ENCODE results near the gene SRSF9. TPM values are rescaled to one million over a fixed set of nuclear protein-coding genes. Genes with fewer than 3 reads are reported as not detected.

SRSF9 gene
- total RNA-seq, 1 donor from 2014 or later, result 151 TPM

DNA sequence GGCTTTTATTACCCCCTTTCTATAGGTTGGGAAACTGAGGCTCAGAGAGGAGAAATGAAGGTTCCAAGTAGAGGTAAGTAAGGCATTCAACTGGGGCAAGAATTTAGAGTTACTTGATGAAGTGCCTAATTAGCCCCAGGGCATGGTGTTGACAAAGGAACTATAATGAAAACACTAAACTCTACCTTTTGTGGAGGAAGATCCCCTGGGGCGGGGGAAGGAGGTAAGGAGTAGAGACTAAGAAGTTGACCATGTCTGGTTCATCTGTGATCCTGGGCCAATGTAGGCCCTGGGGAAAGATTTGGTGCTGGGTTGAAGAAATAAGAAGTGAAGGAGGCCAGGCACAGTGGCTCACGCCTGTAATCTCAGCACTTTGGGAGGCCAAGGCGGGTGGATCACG, 47.8 kb downstream of the SRSF9 start:
- no peaks in the 10 kb centered on the region for H3K9me3 Mint-ChIP-seq (ENCODE audit: unreplicated experiment)
- H3K27ac Mint-ChIP-seq (ENCODE audit: unreplicated experiment), result no peak overlapping the region
- TF ChIP-seq, protein P1, sequence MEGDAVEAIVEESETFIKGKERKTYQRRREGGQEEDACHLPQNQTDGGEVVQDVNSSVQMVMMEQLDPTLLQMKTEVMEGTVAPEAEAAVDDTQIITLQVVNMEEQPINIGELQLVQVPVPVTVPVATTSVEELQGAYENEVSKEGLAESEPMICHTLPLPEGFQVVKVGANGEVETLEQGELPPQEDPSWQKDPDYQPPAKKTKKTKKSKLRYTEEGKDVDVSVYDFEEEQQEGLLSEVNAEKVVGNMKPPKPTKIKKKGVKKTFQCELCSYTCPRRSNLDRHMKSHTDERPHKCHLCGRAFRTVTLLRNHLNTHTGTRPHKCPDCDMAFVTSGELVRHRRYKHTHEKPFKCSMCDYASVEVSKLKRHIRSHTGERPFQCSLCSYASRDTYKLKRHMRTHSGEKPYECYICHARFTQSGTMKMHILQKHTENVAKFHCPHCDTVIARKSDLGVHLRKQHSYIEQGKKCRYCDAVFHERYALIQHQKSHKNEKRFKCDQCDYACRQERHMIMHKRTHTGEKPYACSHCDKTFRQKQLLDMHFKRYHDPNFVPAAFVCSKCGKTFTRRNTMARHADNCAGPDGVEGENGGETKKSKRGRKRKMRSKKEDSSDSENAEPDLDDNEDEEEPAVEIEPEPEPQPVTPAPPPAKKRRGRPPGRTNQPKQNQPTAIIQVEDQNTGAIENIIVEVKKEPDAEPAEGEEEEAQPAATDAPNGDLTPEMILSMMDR (IDR thresholded peaks at IDR 0.05), result no peak
- H3K4me1 Mint-ChIP-seq (ENCODE audit: unreplicated experiment), result no peaks in the 10 kb centered on the region
- no peaks in the 10 kb centered on the region for H3K27me3 Mint-ChIP-seq (ENCODE audit: unreplicated experiment)
- no peak for DNase-seq (ENCODE audit: extremely low spot score, unreplicated experiment)
- H3K36me3 Mint-ChIP-seq (ENCODE audit: unreplicated experiment), result no peaks in the 10 kb centered on the region
- no peak overlapping the region for H3K4me3 Mint-ChIP-seq (ENCODE audit: unreplicated experiment)

DNA sequence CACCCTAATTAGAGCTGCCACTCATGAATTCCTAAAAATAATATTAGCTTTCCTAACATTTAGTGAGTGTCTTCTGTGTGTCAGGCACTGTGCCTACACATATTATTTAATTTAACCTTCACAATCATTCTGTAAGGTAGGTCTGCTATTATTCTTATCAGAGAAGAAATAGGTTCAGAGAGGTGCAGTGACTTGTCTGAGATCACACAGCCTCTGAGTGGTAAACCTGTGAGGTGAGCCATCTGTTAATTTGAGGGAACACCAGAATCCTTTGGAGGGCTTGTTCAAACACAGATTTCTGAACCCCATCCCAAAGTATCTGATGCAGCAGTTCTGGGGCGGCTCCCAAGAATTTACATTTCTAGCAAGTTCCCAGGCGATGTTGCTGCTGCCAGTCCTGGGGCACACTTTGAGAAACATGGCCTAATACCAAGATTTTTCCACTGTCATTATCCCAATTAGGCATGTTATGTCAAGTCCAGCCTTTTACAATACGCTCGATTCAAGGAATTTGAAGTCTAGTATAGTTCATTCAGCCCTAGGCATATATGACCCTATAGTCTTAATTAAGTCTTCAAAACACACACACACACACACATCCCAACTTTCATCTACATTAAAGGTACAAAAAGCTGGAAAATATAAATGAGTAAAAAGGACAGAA, 51.5 kb downstream of the SRSF9 start:
- no peaks in the 10 kb centered on the region for H3K4me1 Mint-ChIP-seq (ENCODE audit: unreplicated experiment)
- H3K9me3 Mint-ChIP-seq (ENCODE audit: unreplicated experiment), result no peaks in the 10 kb centered on the region
- no peak for DNase-seq (ENCODE audit: extremely low spot score, unreplicated experiment)
- H3K27ac Mint-ChIP-seq (ENCODE audit: unreplicated experiment), result no peak overlapping the region
- no peaks in the 10 kb centered on the region for H3K36me3 Mint-ChIP-seq (ENCODE audit: unreplicated experiment)
- no peaks in the 10 kb centered on the region for H3K27me3 Mint-ChIP-seq (ENCODE audit: unreplicated experiment)
- TF ChIP-seq, protein P1 (IDR thresholded peaks at IDR 0.05), result no peak
- no peak overlapping the region for H3K4me3 Mint-ChIP-seq (ENCODE audit: unreplicated experiment)

DNA sequence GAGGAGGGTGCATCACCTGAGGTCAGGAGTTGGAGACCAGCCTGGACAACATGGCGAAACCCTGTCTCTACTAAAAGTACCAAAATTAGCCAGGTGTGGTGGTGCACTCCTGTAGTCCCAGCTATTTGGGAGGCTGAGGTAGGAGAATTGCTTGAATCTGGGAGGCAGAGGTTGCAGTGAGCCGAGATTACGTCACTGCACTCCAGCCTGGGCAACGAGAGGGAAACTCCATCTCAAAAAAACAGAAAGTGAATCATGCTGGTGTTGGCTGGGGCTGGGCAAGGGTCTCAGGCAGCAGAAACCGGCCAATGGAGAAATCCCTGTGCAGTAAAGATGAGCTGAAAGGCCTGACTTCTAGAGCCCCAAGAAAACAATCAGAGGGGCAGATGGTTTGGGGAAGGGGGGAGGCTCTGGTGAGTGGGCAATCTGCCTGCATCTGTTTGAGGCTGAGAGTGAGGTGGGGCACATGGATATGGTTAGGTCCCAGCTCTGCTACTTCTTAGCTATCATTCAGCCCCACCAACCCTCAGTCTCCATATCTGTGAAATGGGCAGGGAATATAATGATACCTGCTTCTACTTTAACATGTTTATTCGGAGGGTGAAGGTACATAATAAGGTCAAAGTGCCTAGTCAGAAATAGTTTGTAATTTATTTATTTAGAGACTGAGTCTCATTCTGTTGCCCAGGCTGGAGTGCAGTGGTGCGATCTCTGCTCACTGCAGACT, 52.9 kb downstream of the SRSF9 start:
- Mint-ChIP-seq H3K4me3 (ENCODE audit: unreplicated experiment) (no peak overlapping the region), H3K4me1 (ENCODE audit: unreplicated experiment) (no peaks in the 10 kb centered on the region), H3K27ac (ENCODE audit: unreplicated experiment) (no peak overlapping the region)

DNA sequence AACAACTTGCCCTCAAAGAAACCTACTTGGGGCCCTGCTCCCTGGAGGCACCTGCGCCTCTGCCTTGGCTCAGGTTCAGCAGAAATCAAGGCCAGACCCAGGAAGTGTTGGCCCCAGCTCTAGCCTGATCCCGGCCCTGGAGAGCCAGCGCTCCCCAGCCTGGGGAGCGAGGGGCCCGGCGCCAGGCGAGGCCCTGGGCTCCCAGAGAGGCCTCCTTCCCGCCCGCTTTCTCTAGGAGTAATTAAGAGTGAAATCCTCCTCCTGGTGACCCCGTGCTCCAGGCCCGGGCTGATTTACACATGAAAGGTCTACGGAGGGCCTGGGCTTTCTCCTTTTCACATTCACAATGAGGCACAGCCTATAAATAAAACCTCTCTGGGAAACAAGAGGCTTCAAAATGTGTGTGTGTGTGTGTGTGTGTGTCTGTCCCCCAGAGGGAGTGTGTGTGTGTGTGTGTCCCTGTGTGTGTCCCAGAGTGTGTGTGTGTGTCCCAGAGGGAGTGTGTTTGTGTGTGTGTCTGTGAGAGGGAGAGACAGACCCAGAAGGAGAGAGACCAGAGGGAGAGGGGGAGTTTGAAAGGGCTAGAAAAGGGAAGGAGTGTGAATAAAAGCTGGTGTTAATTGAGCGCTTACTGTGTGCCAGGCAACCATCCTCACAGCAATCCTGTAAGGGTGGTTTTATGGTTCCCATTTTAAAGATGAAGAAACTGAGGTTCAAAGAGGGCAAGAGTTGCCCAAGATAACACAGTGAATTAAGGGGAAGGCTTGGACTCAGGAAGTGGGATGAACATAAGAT, 55.5 kb downstream of the SRSF9 start:
- TF ChIP-seq, protein P1 (IDR thresholded peaks at IDR 0.05), result no peak
- H3K9me3 Mint-ChIP-seq (ENCODE audit: unreplicated experiment), result no peaks in the 10 kb centered on the region
- no peak overlapping the region for H3K4me3 Mint-ChIP-seq (ENCODE audit: unreplicated experiment)
- H3K27ac Mint-ChIP-seq (ENCODE audit: unreplicated experiment), result no peak overlapping the region
- H3K27me3 Mint-ChIP-seq (ENCODE audit: unreplicated experiment), result no peaks in the 10 kb centered on the region
- no peak for DNase-seq (ENCODE audit: extremely low spot score, unreplicated experiment)
- no peaks in the 10 kb centered on the region for H3K4me1 Mint-ChIP-seq (ENCODE audit: unreplicated experiment)
- no peaks in the 10 kb centered on the region for H3K36me3 Mint-ChIP-seq (ENCODE audit: unreplicated experiment)

More for the DNA sequence above, 52.9 kb downstream of the SRSF9 start:
- DNase-seq (ENCODE audit: extremely low spot score, unreplicated experiment), result no peak
- Mint-ChIP-seq H3K9me3 (ENCODE audit: unreplicated experiment) (no peaks in the 10 kb centered on the region), H3K36me3 (ENCODE audit: unreplicated experiment) (no peaks in the 10 kb centered on the region), H3K27me3 (ENCODE audit: unreplicated experiment) (no peaks in the 10 kb centered on the region)
- TF ChIP-seq, protein P1 (IDR thresholded peaks at IDR 0.05), result no peak

DNA sequence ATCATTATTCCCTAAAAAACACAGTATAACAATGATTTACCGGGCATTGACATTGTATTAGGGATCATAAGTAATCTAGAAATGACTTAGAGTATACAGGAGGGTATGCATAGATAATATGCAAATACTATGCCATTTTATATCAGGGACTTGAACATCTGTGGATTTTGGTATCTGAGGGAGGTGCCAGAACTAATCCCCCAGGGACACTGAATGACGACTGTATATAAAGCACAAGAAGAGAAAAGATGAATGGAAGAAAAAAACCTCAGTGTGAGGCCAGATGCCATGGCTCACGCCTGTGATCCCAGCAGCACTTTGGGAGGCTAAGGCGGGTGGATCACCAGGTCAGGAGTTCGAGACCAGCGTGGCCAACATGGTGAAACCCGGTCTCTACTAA, 57.1 kb downstream of the SRSF9 start:
- Mint-ChIP-seq H3K4me3 (ENCODE audit: unreplicated experiment) (no peak overlapping the region), H3K27me3 (ENCODE audit: unreplicated experiment) (no peaks in the 10 kb centered on the region), H3K4me1 (ENCODE audit: unreplicated experiment) (no peaks in the 10 kb centered on the region), H3K36me3 (ENCODE audit: unreplicated experiment) (no peaks in the 10 kb centered on the region), H3K27ac (ENCODE audit: unreplicated experiment) (no peak overlapping the region), H3K9me3 (ENCODE audit: unreplicated experiment) (no peaks in the 10 kb centered on the region)
- TF ChIP-seq, protein P1 (IDR thresholded peaks at IDR 0.05), result no peak
- DNase-seq (ENCODE audit: extremely low spot score, unreplicated experiment), result no peak
